Activated CD4-positive, alpha-beta T cell treated with anti-CD3 and anti-CD28 coated beads, Interleukin-2, amount 50 U/mL, for 16 hours (primary cell): Measurements from ENCODE around the gene EIF3K.
"Not testable (repeated sequence)": the region's sequence is repeated elsewhere in the genome, so short reads cannot be mapped to it uniquely, and the experiment has no call there.

ENCODE experiments used
- DNase-seq: peaks from one replicate; pipeline ENCODE4 v3.0.0-alpha.2; 2020

The EIF3K gene

GRCh38 chr19:38618590-38619360, at the start of gene EIF3K:
EIF3K (plus strand) TSS chr19:38619188; CDS start chr19:38619269, 81 bp downstream.
- peak; percentile 99 for DNase-seq

DNA sequence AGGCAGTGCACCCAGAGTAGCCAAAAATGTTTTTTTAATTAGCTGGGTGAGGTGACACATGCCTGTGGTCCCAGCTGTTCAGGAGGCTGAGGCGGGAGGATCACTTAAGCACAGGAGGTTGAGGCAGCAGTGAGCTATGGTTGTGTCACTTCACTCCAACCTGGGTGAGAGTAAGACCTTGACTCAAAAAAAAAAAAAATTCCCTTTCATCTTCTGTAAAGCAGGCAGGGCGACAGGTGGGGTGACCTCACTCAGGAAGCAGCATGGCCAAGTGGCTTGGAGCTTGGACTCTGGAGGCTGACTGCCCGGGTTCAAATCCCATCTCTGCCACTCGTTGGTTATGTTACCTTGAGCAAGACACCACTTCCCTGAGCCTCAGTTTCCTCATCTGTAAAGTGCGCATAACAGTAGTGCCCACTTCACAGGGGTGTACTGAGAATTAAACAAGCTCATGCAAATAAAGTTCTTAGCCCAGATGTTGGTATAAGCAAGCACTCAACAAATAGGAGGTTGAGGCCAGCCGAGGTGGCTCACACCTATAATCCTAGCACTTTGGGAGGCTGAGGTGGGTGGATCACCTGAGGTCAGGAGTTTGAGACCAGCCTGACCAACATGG, 49.5 kb upstream of the EIF3K start:
- DNase-seq = no peak

- DNase-seq = no peak
These were observed 47.3 kb upstream of the EIF3K start for GRCh38 chr19:38571682-38572081.

DNA sequence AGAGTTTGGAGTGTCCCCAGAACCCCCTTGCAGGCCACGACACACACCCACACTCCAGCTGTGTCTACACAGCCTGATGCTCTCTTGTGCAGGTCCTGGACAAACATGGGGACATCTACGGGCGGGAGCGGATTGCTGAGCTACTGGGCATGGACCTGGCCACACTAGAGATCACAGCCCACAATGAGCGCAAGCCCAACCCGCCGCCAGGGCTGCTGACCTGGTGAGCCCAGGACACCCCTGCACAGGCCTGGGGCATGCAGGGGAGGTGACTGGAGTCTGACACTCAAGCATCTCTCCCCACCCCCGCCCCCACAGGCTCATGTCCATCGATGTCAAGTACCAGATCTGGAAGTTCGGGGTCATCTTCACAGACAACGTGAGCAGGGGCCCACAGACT, 41.2 kb upstream of the EIF3K start:
- no peak for DNase-seq

DNA sequence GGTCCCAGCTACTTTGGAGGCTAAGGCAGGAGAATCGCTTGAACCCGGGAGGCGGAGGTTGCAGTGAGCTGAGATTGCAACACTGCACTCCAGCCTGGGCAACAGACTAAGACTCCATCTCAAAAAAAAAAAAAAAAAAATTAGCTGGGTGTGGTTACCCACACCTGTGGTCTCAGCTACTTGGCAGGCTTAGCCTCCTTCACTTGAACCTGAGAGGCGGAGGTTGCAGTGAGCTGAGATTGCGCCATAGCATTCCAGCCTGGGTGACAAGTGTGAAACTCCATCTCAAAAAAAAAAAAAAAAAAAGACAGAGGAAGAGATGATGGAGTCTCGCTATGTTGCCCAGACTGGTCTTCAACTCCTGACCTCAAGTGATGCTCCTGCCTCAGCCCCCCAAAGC, 39.7 kb upstream of the EIF3K start:
- not testable (repeated sequence) for DNase-seq

- no peak for DNase-seq
These were observed 38.9 kb upstream of the EIF3K start for GRCh38 chr19:38580080-38580479.

- no peak for DNase-seq
These were observed 35.6 kb upstream of the EIF3K start for GRCh38 chr19:38583219-38583984.

DNA sequence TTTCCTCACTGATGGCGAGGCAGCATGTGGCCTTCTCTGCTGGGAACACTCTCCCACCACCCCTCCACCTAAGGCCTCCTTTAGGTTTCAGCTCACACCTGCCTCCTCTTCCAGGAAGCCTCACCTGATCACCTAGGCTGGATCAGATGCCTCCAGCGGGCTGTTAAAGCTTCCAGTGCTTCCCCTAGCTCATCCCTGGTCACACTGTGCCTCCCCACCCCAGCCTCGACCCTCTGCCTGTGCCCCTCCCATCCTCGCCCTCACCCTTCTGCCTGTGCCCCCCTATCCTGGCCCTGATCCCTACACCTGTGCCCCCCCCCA, 35.0 kb upstream of the EIF3K start:
- DNase-seq = no peak

DNA sequence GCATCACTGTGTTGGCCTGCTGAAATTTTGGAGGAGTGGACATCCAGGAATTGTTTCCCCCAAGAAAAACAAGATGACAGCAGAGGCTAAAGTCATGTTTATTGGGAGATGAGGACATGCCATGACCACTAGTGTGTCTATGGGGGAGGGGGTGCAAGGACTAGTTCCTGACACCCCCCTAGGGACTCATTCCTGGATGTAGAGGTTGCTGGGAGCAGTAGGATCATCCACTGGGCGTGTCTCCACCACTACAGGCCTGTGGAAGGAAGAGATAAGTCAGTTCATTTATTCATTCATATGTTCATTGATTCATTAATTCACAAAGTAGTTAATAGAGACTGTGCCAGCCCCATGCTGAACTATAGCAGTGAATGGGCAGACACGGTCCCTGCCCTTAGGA, 31.4 kb upstream of the EIF3K start:
- DNase-seq = no peak

GRCh38 chr19:38588041-38588440, 30.9 kb upstream of the EIF3K start:
- no peak for DNase-seq

DNA sequence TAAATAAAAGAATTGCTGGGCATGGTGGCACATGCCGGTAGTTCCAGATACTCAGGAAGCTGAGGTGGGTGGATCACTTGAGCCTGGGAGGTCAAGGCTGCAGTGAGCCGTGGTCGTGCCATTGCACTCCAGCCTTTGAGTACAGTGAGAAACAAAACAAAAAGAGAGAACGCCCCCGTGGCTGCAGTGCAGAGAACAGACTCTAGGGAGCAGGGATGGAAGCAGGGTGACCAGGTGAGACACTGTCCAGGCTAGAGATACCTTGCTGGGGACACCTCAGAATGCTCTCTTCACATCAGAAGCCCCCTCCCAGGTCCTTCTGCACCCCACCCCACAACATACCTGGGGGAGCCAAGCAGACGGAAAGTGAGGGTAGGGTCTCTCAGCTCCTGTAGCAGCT, 26.0 kb upstream of the EIF3K start:
- no peak for DNase-seq

GRCh38 chr19:38596057-38596981, 22.7 kb upstream of the EIF3K start:
- peak; percentile 12 for DNase-seq

GRCh38 chr19:38597075-38597474, 21.9 kb upstream of the EIF3K start:
- DNase-seq = no peak

DNA sequence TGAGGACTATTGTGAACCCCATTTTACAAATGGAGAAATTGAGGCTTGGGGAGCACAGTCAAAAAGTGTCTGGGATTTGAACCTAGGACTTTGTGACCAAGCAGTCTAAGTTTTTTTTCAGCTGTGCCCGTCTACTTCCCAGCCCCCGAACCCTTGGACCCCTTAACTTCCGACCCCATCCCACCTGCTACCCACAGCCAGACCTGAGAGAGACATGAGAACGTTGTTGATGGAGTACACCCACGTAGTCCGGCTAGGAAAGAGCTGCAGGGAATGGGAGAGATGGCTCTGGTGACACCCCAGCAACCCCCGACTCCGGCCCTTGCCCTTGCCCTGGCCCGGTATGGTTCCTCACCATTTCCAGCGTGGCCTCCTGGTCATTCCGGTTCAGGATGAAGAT, 19.3 kb upstream of the EIF3K start:
- no peak for DNase-seq

DNA sequence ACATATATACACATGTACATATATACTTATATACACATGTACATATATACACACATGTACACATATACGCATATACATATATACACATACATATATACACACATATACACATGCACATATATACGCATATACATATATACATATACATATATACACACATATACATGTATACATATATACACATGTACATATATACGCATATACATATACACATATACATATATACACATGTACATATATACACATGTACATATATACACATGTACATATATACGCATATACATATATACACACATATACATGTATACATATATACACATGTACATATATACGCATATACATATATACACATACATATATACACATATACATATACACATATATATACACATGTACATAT, 16.1 kb upstream of the EIF3K start:
- DNase-seq = not testable (repeated sequence)

GRCh38 chr19:38606131-38606530, 12.9 kb upstream of the EIF3K start:
- no peak for DNase-seq

GRCh38 chr19:38614289-38614688, 4.7 kb upstream of the EIF3K start:
- DNase-seq = no peak

GRCh38 chr19:38615007-38615581, 3.9 kb upstream of the EIF3K start:
- DNase-seq = no peak

DNA sequence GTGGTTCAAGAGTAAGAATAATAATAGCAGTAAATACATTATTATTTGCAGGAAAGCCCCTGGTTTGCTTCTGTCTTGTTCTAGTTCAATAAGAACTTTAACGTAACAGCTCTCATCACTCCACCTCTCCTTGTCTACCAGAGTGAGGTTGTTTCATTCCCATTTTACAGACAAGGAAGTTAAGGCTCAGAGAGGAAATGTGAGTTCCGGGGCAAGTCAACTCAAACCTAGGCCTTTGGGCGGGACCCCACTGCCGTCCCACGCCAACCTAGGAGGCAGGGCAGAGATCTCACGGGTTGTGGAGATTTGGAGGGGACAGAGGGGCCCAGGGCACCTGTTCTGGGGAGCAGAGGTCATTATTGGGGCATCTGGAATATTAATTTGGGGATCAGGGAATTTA, 2.7 kb upstream of the EIF3K start:
- DNase-seq = peak; percentile 32

DNA sequence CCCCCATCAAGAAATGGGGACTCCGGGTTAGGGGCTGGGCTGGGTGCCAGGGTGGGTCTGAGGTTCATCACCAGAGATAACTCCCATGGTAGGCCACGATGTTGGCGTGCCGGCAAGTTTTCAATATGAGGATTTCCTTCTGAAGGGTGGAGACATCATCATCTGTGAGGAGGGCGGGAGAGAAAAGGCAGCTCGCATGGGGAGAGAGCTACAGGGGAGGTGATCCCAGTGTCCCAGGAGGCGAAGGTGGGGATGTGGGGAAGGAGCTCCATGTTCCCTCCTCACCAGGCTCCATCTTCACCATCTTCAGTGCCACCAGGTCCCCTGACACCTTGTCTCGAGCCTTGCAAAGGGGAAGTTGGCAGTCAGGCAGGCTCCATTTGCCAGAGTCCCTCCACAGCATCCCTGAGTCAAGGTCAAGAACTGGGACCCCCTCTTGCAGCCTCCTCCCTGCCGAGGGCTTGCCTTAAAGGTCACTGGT, 1.7 kb upstream of the EIF3K start:
- DNase-seq = peak; percentile 41

GRCh38 chr19:38617764-38618589, 1.0 kb upstream of the EIF3K start, which contains the start of gene MAP4K1:
MAP4K1 (minus strand) TSS chr19:38617953; CDS start chr19:38617895, 58 bp downstream.
- DNase-seq = peak; percentile 84
